Ascending aorta (tissue), 2 donors: Measurements from ENCODE around the gene GNAT2. TPM values are rescaled to one million over a fixed set of nuclear protein-coding genes. Genes with fewer than 3 reads are reported as not detected.

Experiments
- DNase-seq, 2 donors: peaks; one replicate each; pipeline ENCODE4 v3.0.0-alpha.2; 2019; ENCODE audit warnings: low spot score in 2 of 2
- H3K27ac ChIP-seq, 2 donors: fragments of 200-600 bp; sonication (generic); one replicate each; pipeline ENCODE4 v1.5.1; 2016 to 2017; ENCODE audit warnings: mild to moderate bottlenecking in 1 of 2
- H3K27me3 ChIP-seq: fragments of 200-600 bp; sonication (generic); one replicate; pipeline ENCODE4 v1.5.1; 2017
- H3K36me3 ChIP-seq, 2 donors: fragments of 200-600 bp; sonication (generic); one replicate each; pipeline ENCODE4 v1.5.1; 2016
- H3K4me1 ChIP-seq, 2 donors: fragments of 200-600 bp; sonication (generic); one replicate each; pipeline ENCODE4 v1.5.1; 2016 to 2017; ENCODE audit warnings: mild to moderate bottlenecking in 1 of 2
- H3K4me3 ChIP-seq, 2 donors: fragments of 200-600 bp; sonication (generic); one replicate each; pipeline ENCODE4 v1.5.1; 2016 to 2017; ENCODE audit warnings: mild to moderate bottlenecking in 1 of 2
- H3K9me3 ChIP-seq, 2 donors: fragments of 200-600 bp; sonication (generic); one replicate each; pipeline ENCODE4 v1.5.1; 2016
- CTCF ChIP-seq, 3 experiments: fragments of 200-600 bp in 2 of 3; fragments of 450-650 bp in 1 of 3; sonication (generic) in 2 of 3; IDR thresholded peaks; one replicate each; pipeline ENCODE4 v1.5.1; 2016 to 2019; ENCODE audit warnings: antibody characterized with exemption in 3 of 3, mild to moderate bottlenecking in 1 of 3, moderate library complexity in 1 of 3
- intact Hi-C: fragments of 100-400 bp; cut with DNase I; formaldehyde crosslinking; loops from one replicate; pipeline ENCODE4 v1.15.1; 2023
- total RNA-seq: library from RNA; depleted of rRNA; stranded (reverse); fragments of >200 nt; gene quantifications from one replicate; pipeline ENCODE4 v1.1.0, GENCODE V29; 2016

The GNAT2 gene
- total RNA-seq, 1 donor from 2014 or later = not detected

- Histone ChIP-seq H3K9me3 (no peaks in the 10 kb centered on the region), H3K27me3 (no peaks in the 10 kb centered on the region), H3K4me1 (peaks cover 15 to 34% of the 10 kb centered on the region in 2 donors), H3K36me3 (no peaks in the 10 kb centered on the region), H3K27ac (peak overlapping the region; percentile 84 to 89), H3K4me3 (peak overlapping the region; percentile 50 to 85)
- no peak for TF ChIP-seq CTCF (IDR thresholded peaks at IDR 0.05)
- intact Hi-C loops = loop anchor here (1.0 kb wide), 1 partner anchor 73 kb away; the partner anchor contains the start of gene GNAI3
- peak; percentile 93 to 99 for DNase-seq
These were observed 1.4 kb upstream of the GNAT2 start for GRCh38 chr1:109620841-109621286.

GRCh38 chr1:109620401-109620791 is 980 bp upstream of the GNAT2 start:
- H3K9me3 ChIP-seq = no peaks in the 10 kb centered on the region
- H3K27me3 ChIP-seq = no peaks in the 10 kb centered on the region
- TF ChIP-seq CTCF (IDR thresholded peaks at IDR 0.05) = no peak
- peak overlapping the region; percentile 50 to 85 for H3K4me3 ChIP-seq
- H3K4me1 ChIP-seq = peaks cover 15 to 34% of the 10 kb centered on the region in 2 donors
- H3K36me3 ChIP-seq = no peaks in the 10 kb centered on the region
- H3K27ac ChIP-seq = peak overlapping the region; percentile 84 to 89
- intact Hi-C loops = no loop called here
- peak in 1 of 2 donors; percentile 73 for DNase-seq

GRCh38 chr1:109618661-109619575 is 498 bp downstream of the GNAT2 start:
- DNase-seq = no peak
- H3K9me3 ChIP-seq = no peaks in the 10 kb centered on the region
- peaks cover 15 to 27% of the 10 kb centered on the region in 2 donors for H3K4me1 ChIP-seq
- peak overlapping the region; percentile 50 to 85 for H3K4me3 ChIP-seq
- H3K27ac ChIP-seq = peak overlapping the region; percentile 84 to 89
- H3K36me3 ChIP-seq = no peaks in the 10 kb centered on the region
- H3K27me3 ChIP-seq = no peaks in the 10 kb centered on the region
- intact Hi-C loops = no loop called here
- TF ChIP-seq CTCF (IDR thresholded peaks at IDR 0.05) = no peak

GRCh38 chr1:109617291-109617801 is 2.1 kb downstream of the GNAT2 start:
- no peaks in the 10 kb centered on the region for H3K27me3 ChIP-seq
- TF ChIP-seq CTCF (IDR thresholded peaks at IDR 0.05) = no peak
- intact Hi-C loops = no loop called here
- H3K36me3 ChIP-seq = no peaks in the 10 kb centered on the region
- DNase-seq = no peak
- H3K27ac ChIP-seq = peak overlapping the region; percentile 23 to 32
- no peaks in the 10 kb centered on the region for H3K9me3 ChIP-seq
- peaks cover 10 to 11% of the 10 kb centered on the region in 2 donors for H3K4me1 ChIP-seq
- H3K4me3 ChIP-seq = no peak overlapping the region

- DNase-seq = no peak
- Histone ChIP-seq H3K27me3 (no peaks in the 10 kb centered on the region), H3K27ac (no peak overlapping the region), H3K4me3 (no peak overlapping the region), H3K36me3 (no peaks in the 10 kb centered on the region), H3K9me3 (no peaks in the 10 kb centered on the region), H3K4me1 (peaks cover 3 to 7% of the 10 kb centered on the region in 2 donors)
- TF ChIP-seq CTCF (IDR thresholded peaks at IDR 0.05) = no peak
- intact Hi-C loops = no loop called here
These were observed 3.0 kb downstream of the GNAT2 start for GRCh38 chr1:109616391-109616790.
